HG03575 (cell line): Measurements from ENCODE around the gene THADA.

ENCODE experiments used
- ATAC-seq: cut with Tn5 transposase; IDR thresholded peaks from one replicate; pipeline ENCODE4 v1.9.1; 2021; ENCODE audit not compliant: unreplicated experiment, insufficient number of reproducible peaks, low FRiP score; ENCODE audit errors: extremely low read depth

The THADA gene

GRCh38 chr2:43259512-43259911, 336.3 kb downstream of the THADA start:
- no peak for ATAC-seq

DNA sequence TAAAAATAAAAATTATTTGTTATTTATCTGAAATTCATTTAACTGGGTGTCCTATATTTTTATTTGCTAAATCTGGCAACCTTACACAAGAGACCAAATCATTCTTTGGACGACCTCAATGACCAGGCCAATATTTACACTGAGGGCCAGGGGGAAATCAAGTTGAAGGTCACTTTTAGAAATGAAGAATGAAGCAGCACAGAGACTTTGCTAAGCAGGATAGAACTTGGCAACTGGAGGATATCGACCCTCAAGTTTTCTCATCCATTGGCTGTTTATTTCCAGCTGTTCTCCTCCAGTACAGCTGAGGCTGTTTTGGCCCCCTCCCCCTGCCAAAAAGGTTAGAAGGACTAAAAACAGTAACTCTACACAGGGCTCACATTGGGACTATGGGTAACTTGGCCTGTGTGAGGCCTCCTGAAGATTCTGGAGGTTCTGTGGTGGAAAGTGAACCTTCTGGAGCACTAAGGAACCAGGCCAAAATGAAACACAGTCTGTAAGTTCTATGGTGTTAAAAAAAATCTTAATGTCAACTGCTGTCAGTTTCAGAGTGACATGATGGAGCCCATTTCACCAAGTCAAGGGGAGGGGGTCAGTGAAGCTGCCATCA, 337.2 kb downstream of the THADA start:
- no peak for ATAC-seq

DNA sequence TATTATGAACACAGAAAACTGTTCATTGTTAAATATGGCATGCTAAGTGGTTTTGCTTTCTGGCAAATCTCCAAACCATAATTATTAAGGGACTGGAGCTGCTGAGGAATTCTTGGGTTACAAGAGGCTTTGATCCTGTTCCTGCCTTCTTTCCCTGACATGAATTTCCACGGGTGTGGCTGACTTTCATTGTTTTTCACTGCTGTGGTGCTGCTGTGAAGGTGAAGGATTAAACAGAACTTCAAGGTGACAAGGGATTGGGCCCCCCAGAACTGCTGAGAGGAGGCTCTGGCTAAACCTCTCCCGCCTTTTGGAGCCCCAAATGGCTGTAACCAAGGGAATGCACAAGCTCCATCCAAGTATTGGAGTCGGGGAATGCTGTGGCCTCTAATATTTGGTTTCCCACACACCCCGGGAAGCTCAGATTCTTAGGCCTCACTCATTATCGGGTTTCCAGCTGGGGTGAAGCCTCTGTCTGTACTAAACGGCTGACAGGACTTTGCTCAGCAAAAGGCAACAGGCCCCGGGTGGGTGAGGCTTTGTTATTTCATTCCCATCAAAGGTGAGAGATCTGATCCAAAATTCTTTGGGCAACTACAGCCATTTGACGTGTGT, 340.4 kb downstream of the THADA start:
- no peak for ATAC-seq

GRCh38 chr2:43254331-43254730, 341.5 kb downstream of the THADA start:
- no peak for ATAC-seq

GRCh38 chr2:43251171-43251731, 344.6 kb downstream of the THADA start:
- no peak for ATAC-seq

GRCh38 chr2:43250015-43250414, 345.8 kb downstream of the THADA start:
- no peak for ATAC-seq

DNA sequence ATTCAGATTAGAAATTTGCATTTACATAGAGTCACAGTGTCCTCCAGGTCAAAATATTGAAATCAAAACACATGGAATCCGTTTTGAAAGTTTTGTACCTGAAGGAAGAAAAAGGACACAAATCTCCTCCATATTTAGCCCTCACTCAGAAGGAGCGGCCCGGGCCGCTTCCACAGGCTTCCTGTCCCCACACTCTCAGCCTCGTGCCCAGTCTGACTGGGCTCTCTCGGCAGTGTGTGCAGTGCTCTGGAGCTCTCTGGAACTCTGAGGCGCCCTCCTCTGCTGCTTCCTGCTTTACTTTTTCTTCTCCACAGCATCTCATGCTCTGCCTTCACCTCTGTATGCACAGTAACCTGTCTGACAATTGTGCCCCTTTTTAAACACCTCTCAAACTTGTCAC, 347.2 kb downstream of the THADA start:
- ATAC-seq: no peak

GRCh38 chr2:43246641-43247040, 349.2 kb downstream of the THADA start:
- ATAC-seq: no peak

DNA sequence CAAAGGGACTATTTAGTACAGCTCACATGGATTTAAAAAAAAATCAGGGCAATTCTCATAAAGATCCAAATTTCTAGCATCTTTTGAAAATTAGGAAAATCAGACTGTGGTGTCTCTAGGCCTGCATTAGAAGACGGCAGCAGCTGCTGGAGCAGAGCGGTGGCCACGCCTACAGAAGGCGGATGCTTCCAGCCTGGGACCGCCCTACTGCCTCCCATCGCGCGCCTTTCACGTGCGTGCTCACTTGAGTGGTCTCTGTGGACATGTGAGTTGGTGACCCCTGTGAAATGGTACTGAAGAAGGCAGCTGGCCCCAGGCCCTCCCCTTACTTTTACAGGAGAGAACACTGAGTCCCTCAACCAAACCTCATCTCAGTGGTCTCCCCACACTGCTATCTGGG, 354.3 kb downstream of the THADA start:
- no peak for ATAC-seq

DNA sequence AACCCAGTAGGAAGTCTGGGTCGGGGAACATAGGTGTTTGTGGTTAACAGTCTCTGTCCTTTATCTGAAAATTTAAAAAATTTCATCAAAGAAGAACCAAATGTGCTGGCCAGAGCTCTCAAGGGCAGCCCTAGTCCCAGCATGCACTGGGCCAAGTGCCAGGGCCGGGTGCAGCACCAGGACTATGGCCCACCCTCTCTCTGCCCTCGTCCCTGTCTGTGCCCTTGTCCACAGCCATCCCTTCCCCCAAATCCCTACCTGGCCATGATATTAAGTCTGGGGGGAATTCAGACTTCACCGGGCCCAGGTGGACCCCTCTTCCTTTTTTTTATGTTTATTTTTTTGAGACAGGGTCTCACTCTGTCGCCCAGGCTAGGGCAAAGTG, 355.1 kb downstream of the THADA start:
- no peak for ATAC-seq

DNA sequence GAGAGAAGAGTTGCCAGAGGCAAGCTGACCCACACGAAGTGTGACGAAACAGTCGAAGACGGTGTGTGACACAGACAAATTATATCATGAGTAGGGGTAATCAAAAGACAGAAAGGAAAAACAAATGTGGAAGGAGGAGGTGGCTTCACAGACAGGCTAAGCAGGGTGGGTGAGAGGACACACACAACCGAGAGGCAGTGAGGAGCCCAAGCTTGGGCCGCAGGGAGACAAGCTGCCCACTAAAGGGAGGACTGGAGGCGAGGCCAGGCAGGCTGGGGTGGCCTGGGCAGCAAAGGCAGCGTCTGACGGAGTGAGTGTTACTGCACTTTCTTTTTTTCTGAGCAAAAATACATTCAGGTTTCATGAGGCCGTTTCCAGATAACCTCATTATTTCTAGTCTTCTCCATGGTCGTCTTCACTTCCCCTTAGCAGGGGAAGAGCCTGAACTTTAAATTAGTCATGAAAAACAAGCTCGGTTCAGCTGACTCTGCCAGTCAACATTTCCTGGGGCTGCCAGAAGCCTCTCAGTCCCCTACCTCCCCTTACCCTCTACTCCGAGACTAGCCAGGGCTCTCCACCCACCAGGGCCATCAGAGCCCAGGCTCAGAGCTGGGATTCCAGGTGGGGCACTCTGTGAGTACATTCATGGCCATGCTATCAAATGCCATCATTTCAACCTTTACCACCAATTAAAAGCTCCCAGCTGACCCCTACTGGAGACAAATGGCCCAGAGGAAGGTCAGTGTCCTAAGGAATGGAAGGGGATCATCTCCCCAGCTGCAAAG, 355.7 kb downstream of the THADA start:
- no peak for ATAC-seq

DNA sequence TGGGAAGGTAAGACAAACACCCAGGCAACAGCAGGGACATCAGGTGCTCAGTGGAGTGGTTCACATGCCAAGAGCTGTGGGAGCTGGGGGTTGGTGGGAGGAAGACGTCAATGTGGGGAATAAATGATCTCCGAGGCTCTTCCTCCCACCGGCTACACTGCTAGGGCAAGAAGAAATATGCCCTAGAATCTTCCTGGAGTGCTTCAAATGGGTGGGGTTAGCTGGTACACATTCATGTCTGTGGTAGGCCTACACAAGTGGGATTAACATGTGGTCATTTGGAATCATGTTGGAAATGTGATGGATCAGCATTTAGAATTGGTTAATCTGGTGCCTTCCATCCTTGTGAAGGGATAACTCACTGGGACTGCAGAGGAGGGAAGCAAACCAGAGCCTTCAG, 357.0 kb downstream of the THADA start:
- ATAC-seq: no peak

DNA sequence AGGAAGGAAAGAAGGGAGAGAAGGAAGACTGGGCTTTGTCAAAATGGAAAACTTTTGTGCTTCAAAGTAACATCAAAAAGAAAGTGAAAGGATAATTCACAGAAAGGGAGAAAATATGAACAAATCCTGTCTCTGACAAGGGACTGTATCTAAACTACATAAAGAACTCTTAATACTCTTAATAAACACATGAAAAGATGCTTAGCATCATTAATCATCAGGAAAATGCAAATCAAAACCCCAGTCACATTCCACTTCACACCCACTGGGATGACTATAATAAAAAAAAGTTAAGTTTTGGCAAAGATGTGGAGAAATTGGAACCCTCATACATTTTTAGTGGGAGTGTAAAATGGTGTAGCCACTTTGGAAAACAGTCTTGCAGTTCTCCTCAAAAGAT, 357.7 kb downstream of the THADA start:
- no peak for ATAC-seq

DNA sequence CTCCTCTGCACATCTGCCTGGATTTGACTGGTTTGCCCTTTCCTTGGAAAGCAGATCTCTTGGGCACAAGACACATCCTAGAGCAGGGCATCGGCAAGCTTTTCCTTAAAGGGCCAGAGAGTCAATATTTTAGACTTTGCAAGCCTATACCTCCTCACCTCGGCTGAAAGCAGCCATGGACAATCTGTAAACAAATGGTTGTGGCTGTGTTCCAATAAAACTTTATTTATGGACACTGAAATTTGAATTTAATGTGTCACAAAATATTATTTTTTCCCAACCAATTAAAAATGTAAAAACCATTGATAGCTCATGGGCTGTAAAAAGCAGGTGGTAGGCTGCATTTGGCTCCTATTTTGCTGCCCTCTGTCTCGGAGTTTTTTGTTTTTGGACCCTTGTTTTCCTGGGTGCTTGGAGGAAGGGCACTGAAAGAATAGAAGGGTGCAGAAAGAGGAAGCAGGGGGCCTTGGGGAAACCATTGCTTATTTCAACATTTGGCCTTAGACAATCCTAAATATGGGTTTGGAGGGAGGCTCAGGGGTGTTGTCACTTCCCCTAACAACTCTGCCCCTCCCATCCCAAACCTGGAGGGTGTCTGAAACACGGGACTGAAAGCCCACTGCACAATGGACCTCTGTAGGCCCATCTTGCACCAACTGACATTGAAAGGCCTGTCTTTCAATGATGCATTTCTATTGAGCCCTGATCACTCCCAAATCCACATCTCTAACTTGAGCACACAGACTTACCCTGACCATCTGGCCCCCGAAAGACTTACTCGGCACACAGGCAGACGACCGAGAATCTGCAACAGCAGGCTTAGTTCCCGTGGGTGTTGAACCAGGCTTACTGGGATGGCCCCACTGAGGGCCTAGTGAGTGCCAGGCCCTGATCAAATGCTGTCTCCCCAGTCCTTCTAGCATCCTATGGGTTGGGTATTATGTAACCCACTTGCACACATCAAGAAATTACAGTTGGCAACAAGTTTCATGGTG, 362.3 kb downstream of the THADA start:
- no peak for ATAC-seq

- no peak for ATAC-seq
Observed at GRCh38 chr2:43230951-43231827, 364.6 kb downstream of the THADA start.

GRCh38 chr2:43230351-43230885, 365.4 kb downstream of the THADA start:
- no peak for ATAC-seq

DNA sequence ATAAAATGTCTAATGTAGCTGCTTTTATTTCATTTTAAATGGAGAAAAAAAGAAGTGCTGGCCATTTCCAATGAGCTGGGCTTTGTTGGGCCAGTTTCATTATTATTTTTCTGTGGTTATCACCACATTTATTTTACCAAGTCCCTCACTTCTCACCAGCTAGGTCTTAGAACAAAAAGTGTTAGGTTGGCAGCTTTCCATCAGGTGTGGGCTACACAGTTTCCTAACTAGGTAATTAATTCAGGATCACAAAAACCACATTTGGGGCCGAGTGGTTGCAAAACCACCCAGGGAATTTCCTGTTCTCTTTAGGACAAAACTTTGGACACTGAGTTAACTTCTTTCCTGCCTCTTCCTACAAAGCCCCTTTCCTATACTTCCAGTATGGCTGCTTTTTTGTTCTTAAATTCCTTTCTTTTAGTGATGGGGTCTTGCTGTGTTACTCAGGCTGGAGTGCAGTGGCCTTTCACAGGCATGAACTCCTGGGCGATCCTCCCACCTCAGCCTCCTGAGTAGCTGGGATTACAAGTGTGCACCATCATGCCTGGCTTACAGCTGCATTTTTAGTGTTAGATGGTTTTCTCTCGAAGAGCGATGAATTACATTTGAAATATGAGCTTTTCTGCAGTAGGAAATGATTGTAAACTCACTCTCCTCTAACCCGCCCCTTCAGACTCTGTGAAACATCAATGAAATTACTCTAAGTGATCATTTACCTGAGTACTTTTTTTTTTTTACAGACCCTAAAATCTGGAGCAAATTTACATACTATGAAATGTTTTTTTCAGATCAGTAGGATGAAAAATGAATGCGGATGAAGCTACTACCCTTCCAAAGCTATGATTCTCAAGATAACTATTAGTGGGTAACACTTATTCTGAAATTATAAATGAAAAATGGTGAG, 366.8 kb downstream of the THADA start:
- ATAC-seq: no peak
